ENCODE results near the gene REV1.

Gene REV1

GRCh38 chr2:99484205-99484604 is 5.6 kb downstream of the REV1 start:
- TF ChIP-seq BACH2 (CRISPR knock-in tag; IDR thresholded peaks at IDR 0.05; ENCODE audit: borderline replicate concordance) = no peak
- ATAC-seq = no peak

- TF ChIP-seq ZFP30 (CRISPR knock-in tag; IDR thresholded peaks at IDR 0.05) (no peak), ZNF70 (CRISPR knock-in tag; IDR thresholded peaks at IDR 0.05) (no peak), ZNF8 (CRISPR knock-in tag; IDR thresholded peaks at IDR 0.05) (no peak), CSRNP3 (CRISPR knock-in tag; IDR thresholded peaks at IDR 0.05) (no peak), SNAI2 (CRISPR knock-in tag; IDR thresholded peaks at IDR 0.05) (no peak), BACH2 (CRISPR knock-in tag; IDR thresholded peaks at IDR 0.05; ENCODE audit: borderline replicate concordance) (no peak), ZFP3 (CRISPR knock-in tag; IDR thresholded peaks at IDR 0.05) (no peak), ARNTL (CRISPR knock-in tag; IDR thresholded peaks at IDR 0.05; ENCODE audit: borderline replicate concordance, low read depth) (no peak), ISL1 (CRISPR knock-in tag; IDR thresholded peaks at IDR 0.05) (no peak), CREB5 (CRISPR knock-in tag; IDR thresholded peaks at IDR 0.05; ENCODE audit: low read depth) (no peak), ZC3H10 (CRISPR knock-in tag; IDR thresholded peaks at IDR 0.05) (no peak), POU6F1 (CRISPR knock-in tag; IDR thresholded peaks at IDR 0.05; ENCODE audit: borderline replicate concordance, low read depth) (no peak), ESRRG (CRISPR knock-in tag; IDR thresholded peaks at IDR 0.05) (no peak), ZNF565 (CRISPR knock-in tag; conservative IDR thresholded peaks at IDR 0.05; ENCODE audit: low read depth) (no peak), GLIS3 (CRISPR knock-in tag; IDR thresholded peaks at IDR 0.05) (no peak), OSR1 (CRISPR knock-in tag; IDR thresholded peaks at IDR 0.05) (no peak)
- no peak for ATAC-seq
Observed at GRCh38 chr2:99481941-99482340, 7.9 kb downstream of the REV1 start.

GRCh38 chr2:99481527-99481926 is 8.3 kb downstream of the REV1 start:
- ATAC-seq = no peak
- no peak for TF ChIP-seq ZC3H10 (CRISPR knock-in tag; IDR thresholded peaks at IDR 0.05)
- no peak for TF ChIP-seq PATZ1 (CRISPR knock-in tag; IDR thresholded peaks at IDR 0.05; ENCODE audit: borderline replicate concordance)
- no peak for TF ChIP-seq GLIS3 (CRISPR knock-in tag; IDR thresholded peaks at IDR 0.05)
- TF ChIP-seq CSRNP3 (CRISPR knock-in tag; IDR thresholded peaks at IDR 0.05) = no peak
- TF ChIP-seq TCF4 (CRISPR knock-in tag; IDR thresholded peaks at IDR 0.05; ENCODE audit: borderline replicate concordance) = no peak
- no peak for TF ChIP-seq BACH2 (CRISPR knock-in tag; IDR thresholded peaks at IDR 0.05; ENCODE audit: borderline replicate concordance)
- TF ChIP-seq TSHZ2 (CRISPR knock-in tag; IDR thresholded peaks at IDR 0.05) = no peak
- no peak for TF ChIP-seq ZNF70 (CRISPR knock-in tag; IDR thresholded peaks at IDR 0.05)
- TF ChIP-seq ARNTL (CRISPR knock-in tag; IDR thresholded peaks at IDR 0.05; ENCODE audit: borderline replicate concordance, low read depth) = no peak
- TF ChIP-seq ESRRG (CRISPR knock-in tag; IDR thresholded peaks at IDR 0.05) = no peak
- no peak for TF ChIP-seq POU6F1 (CRISPR knock-in tag; IDR thresholded peaks at IDR 0.05; ENCODE audit: borderline replicate concordance, low read depth)
- TF ChIP-seq ZNF8 (CRISPR knock-in tag; IDR thresholded peaks at IDR 0.05) = no peak
- no peak for TF ChIP-seq RARB (CRISPR knock-in tag; IDR thresholded peaks at IDR 0.05)
- TF ChIP-seq CSDC2 (CRISPR knock-in tag; IDR thresholded peaks at IDR 0.05) = no peak
- TF ChIP-seq TOX (CRISPR knock-in tag; IDR thresholded peaks at IDR 0.05; ENCODE audit: borderline replicate concordance) = no peak
- no peak for TF ChIP-seq SNAI2 (CRISPR knock-in tag; IDR thresholded peaks at IDR 0.05)
- no peak for TF ChIP-seq ISL1 (CRISPR knock-in tag; IDR thresholded peaks at IDR 0.05)
- TF ChIP-seq ZFP30 (CRISPR knock-in tag; IDR thresholded peaks at IDR 0.05) = no peak
